Mammary epithelial cell (primary cell): Measurements from ENCODE around the gene SRGAP3.

Experiments used
- EZH2 ChIP-seq: IDR thresholded peaks from 2 replicates; pipeline ENCODE4 v1.6.1; 2012; ENCODE audit warnings: low read length, inconsistent platforms, borderline replicate concordance
- TF ChIP-seq, protein P1 (sequence below), 2 donors: IDR thresholded peaks in 1 of 2; conservative IDR thresholded peaks in 1 of 2; 2 replicates each; pipeline ENCODE4 v1.5.1; 2011 to 2012; ENCODE audit warnings: inconsistent platforms in 2 of 2, low read length in 2 of 2, mild to moderate bottlenecking in 2 of 2, control low read depth in 1 of 2, low read depth in 1 of 2; ENCODE audit not compliant: insufficient read depth in 1 of 2; ENCODE audit errors: extremely low read depth in 1 of 2

GRCh38 chr3:9032231-9032777, 217.1 kb downstream of the SRGAP3 start:
- TF ChIP-seq EZH2, result no peak
- TF ChIP-seq, protein P1, sequence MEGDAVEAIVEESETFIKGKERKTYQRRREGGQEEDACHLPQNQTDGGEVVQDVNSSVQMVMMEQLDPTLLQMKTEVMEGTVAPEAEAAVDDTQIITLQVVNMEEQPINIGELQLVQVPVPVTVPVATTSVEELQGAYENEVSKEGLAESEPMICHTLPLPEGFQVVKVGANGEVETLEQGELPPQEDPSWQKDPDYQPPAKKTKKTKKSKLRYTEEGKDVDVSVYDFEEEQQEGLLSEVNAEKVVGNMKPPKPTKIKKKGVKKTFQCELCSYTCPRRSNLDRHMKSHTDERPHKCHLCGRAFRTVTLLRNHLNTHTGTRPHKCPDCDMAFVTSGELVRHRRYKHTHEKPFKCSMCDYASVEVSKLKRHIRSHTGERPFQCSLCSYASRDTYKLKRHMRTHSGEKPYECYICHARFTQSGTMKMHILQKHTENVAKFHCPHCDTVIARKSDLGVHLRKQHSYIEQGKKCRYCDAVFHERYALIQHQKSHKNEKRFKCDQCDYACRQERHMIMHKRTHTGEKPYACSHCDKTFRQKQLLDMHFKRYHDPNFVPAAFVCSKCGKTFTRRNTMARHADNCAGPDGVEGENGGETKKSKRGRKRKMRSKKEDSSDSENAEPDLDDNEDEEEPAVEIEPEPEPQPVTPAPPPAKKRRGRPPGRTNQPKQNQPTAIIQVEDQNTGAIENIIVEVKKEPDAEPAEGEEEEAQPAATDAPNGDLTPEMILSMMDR (conservative IDR thresholded peaks at IDR 0.05 in 1 of 2, IDR thresholded peaks at IDR 0.05 in 1 of 2; ENCODE audit: extremely low read depth in 1 of 2, insufficient read depth in 1 of 2, low read depth in 1 of 2, low read length in 2 of 2), result no peak
